ENCODE measurements around the gene ILF2.

The ILF2 gene

GRCh38 chr1:153659175-153659534, 11.6 kb downstream of the ILF2 start:
- peak overlapping the region; percentile 86 for H3K4me3 ChIP-seq (ENCODE audit: low read depth, low read length)
- DNase-seq (ENCODE audit: low read depth), result no peak
- TF ChIP-seq, protein P1, sequence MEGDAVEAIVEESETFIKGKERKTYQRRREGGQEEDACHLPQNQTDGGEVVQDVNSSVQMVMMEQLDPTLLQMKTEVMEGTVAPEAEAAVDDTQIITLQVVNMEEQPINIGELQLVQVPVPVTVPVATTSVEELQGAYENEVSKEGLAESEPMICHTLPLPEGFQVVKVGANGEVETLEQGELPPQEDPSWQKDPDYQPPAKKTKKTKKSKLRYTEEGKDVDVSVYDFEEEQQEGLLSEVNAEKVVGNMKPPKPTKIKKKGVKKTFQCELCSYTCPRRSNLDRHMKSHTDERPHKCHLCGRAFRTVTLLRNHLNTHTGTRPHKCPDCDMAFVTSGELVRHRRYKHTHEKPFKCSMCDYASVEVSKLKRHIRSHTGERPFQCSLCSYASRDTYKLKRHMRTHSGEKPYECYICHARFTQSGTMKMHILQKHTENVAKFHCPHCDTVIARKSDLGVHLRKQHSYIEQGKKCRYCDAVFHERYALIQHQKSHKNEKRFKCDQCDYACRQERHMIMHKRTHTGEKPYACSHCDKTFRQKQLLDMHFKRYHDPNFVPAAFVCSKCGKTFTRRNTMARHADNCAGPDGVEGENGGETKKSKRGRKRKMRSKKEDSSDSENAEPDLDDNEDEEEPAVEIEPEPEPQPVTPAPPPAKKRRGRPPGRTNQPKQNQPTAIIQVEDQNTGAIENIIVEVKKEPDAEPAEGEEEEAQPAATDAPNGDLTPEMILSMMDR (conservative IDR thresholded peaks at IDR 0.05; ENCODE audit: low read depth, low read length), result no peak

DNA sequence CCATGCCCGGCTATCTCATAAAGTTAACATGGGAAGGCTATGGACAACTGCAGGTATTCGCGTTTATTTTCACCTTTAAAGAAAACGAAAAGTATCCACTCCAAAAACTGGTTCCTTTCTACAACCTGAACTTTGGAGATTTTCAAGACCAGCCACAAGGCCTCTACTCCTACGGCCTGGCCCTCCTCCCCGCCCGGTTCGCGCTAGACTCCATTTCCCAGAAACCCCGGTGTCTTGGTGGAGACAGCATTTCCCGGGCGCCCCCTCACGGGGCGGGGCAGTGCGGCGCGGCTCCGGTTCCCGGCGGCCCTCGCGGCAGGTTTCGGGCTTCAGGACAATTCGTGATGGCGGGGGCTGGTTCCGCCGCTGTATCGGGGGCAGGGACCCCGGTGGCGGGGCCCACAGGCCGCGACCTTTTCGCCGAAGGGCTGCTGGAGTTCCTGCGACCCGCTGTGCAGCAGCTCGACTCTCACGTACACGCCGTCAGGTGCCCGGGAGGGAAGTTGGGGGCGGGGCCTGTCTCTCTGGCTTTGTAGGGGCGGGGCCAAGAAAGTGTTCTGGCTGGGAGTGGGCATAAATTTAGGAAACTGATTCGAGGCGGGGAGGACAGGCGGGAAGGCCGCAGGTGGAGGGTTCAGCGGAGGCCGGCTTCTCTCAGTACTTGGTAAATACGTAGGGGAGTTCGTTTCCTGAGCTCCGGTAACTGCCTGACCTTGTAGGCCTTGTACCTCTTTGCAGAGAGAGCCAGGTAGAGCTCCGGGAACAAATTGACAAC, 12.2 kb downstream of the ILF2 start, which contains the start of gene SNAPIN:
SNAPIN (plus strand) TSS at position 304 of the 775 bp plus-strand sequence; CDS start at position 345, 41 bp downstream.
- TF ChIP-seq, protein P1 (conservative IDR thresholded peaks at IDR 0.05; ENCODE audit: low read depth, low read length), result peak; percentile 14
- peak within 1 kb of the TSS; percentile 86 for H3K4me3 ChIP-seq (ENCODE audit: low read depth, low read length)
- peak; percentile 92 for DNase-seq (ENCODE audit: low read depth)

GRCh38 chr1:153655333-153655732, 15.5 kb downstream of the ILF2 start:
- H3K4me3 ChIP-seq (ENCODE audit: low read depth, low read length), result no peak overlapping the region
- no peak for DNase-seq (ENCODE audit: low read depth)
- TF ChIP-seq, protein P1 (conservative IDR thresholded peaks at IDR 0.05; ENCODE audit: low read depth, low read length), result no peak

DNA sequence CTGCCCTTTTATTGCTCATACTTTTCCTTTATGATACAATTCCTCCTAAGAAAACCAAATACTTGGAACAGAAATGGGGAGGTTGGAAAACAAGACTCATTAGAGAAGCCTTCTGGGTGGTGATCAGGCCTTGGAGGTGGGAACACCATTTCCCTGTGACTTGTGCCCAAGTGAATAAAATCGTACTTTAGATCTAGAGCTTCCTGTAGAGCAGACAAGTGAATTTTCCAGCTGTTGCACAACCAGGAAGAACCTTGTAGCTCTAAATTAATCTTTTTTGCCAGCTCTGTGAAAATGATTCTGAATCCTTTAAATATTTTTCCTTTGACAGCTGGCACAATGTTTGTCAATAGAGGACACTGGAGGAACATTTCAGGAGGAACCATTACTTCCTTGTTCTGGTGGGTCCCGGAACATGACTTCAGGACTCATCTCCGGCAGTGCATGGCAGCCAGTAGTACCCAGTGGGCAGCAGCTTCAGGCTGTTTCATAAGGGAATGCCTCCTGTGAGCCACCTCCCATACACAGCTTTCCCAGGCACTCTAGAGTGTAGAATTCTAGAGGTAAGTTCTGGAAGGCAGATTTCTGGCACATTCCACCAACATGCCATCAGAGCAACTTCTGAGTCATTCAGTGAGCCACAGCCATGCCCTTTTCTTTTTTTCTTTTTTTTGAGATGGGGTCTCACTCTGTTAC, 17.8 kb downstream of the ILF2 start:
- DNase-seq (ENCODE audit: low read depth), result peak; percentile 54

DNA sequence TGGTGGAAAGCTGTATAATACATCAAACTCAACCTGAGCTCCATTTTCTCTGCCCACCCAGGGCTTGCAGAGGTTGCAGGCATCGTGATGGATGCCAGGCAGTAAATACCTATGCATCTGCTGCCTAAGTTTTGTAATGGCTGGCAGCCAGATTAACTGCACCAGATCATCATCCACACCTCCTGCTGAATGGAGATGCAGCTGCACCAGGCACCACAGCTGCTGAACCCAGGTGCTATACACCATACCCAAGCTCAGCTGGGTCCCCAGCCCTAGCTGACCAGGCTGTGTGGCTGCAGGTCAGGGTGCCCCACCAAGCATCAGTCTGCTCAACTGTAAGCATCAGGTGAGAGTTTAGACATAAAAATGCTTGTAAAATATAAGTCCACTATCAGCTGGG, 19.0 kb downstream of the ILF2 start:
- TF ChIP-seq, protein P1 (conservative IDR thresholded peaks at IDR 0.05; ENCODE audit: low read depth, low read length), result no peak
- DNase-seq (ENCODE audit: low read depth), result no peak

More for the DNA sequence above, 17.8 kb downstream of the ILF2 start:
- no peak overlapping the region for H3K4me3 ChIP-seq (ENCODE audit: low read depth, low read length)
- TF ChIP-seq, protein P1 (conservative IDR thresholded peaks at IDR 0.05; ENCODE audit: low read depth, low read length), result no peak

DNA sequence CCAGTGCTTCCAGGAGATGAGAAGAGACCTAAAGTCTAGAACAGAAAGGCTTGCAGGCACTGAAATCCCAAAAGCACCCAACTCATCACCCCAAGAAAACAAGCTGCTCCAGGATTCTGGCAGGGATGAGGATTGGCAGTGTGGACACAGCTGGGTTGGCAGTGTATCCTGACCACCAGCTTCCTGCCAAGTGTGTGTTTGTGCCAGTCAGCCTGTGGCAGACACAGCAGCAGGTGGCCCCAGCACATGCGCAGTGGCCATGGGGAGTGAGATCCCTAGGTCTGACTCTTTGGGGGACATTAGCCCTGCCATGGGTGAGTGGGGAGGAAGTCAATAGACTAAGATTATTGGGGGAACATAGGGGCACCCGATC, 20.9 kb downstream of the ILF2 start:
- TF ChIP-seq, protein P1 (conservative IDR thresholded peaks at IDR 0.05; ENCODE audit: low read depth, low read length), result no peak
- DNase-seq (ENCODE audit: low read depth), result no peak
- no peak overlapping the region for H3K4me3 ChIP-seq (ENCODE audit: low read depth, low read length)

More for the DNA sequence above, 19.0 kb downstream of the ILF2 start:
- H3K4me3 ChIP-seq (ENCODE audit: low read depth, low read length), result no peak overlapping the region
